IMR-90 (cell line): ENCODE results near the gene CPA4. TPM values are rescaled to one million over a fixed set of nuclear protein-coding genes. Genes with fewer than 3 reads are reported as not detected.

Source experiments
- ATAC-seq: fragments of 200-7000 bp; cut with Tn5 transposase; 2 replicates; pipeline ENCODE4 v1.9.1; 2020; ENCODE audit warnings: low read depth, mild to moderate bottlenecking, moderate library complexity
- BruUV-seq: library from RNA; stranded (reverse); fragments of 400-500 nt; replicated peaks from 2 replicates; lab custom pipeline; 2021; lab: Mats Ljungman, UMichigan
- CTCF ChIA-PET: fragments of 300-600 bp; formaldehyde crosslinking; extraction: SDS; loops from one replicate; lab custom pipeline; 2021; ENCODE audit warnings: antibody characterized with exemption; lab: Yijun Ruan, JAX
- POLR2A ChIA-PET: fragments of 300-600 bp; sonication (Branson Sonifier 250); formaldehyde crosslinking; loops from one replicate; lab custom pipeline; 2022; ENCODE audit warnings: antibody characterized with exemption; ENCODE audit not compliant: unreplicated experiment; lab: Charles Lee
- DNase-seq: peaks from one replicate; pipeline ENCODE4 v3.0.0; 2013
- H2AFZ ChIP-seq: replicated peaks from 2 replicates; pipeline ENCODE3; 2013; ENCODE audit warnings: low read length, mild to moderate bottlenecking; ENCODE audit not compliant: poor library complexity
- H2AK5ac ChIP-seq: 2 replicates; pipeline ENCODE4 v1.6.1; 2013; ENCODE audit warnings: low read depth, low read length, inconsistent platforms
- H2AK9ac ChIP-seq: replicated peaks from 2 replicates; pipeline ENCODE3; 2013; ENCODE audit warnings: mild to moderate bottlenecking, low read depth, low read length, moderate library complexity; ENCODE audit not compliant: poor library complexity
- H2BK120ac ChIP-seq: 2 replicates; pipeline ENCODE4 v1.6.1; 2013; ENCODE audit warnings: low read depth, low read length, inconsistent platforms
- H2BK15ac ChIP-seq: 3 replicates; pipeline ENCODE4 v1.6.1; 2013; ENCODE audit warnings: low read depth, low read length, inconsistent platforms
- H2BK20ac ChIP-seq: 2 replicates; pipeline ENCODE4 v1.6.1; 2013; ENCODE audit warnings: low read depth, mild to moderate bottlenecking, inconsistent platforms, low read length, moderate library complexity
- H2BK5ac ChIP-seq: 2 replicates; pipeline ENCODE4 v1.6.1; 2013; ENCODE audit warnings: mild to moderate bottlenecking, low read depth, low read length, inconsistent platforms; ENCODE audit not compliant: poor library complexity, severe bottlenecking
- H3K14ac ChIP-seq: replicated peaks from 2 replicates; pipeline ENCODE4 v1.6.1; 2013; ENCODE audit warnings: low read depth, low read length, inconsistent platforms
- H3K18ac ChIP-seq: 2 replicates; pipeline ENCODE4 v1.6.1; 2013; ENCODE audit warnings: low read depth, low read length, control low read depth
- H3K23ac ChIP-seq: 2 replicates; pipeline ENCODE4 v1.6.1; 2013; ENCODE audit warnings: low read depth, low read length, inconsistent platforms
- H3K27ac ChIP-seq: 2 replicates; pipeline ENCODE4 v1.5.1; 2013; ENCODE audit warnings: mild to moderate bottlenecking, control low read depth, low read length; ENCODE audit not compliant: insufficient read depth
- H3K27me3 ChIP-seq: 2 replicates; pipeline ENCODE4 v1.6.1; 2013; ENCODE audit warnings: low read length; ENCODE audit not compliant: control insufficient read depth, insufficient read depth
- H3K36me3 ChIP-seq: 2 replicates; pipeline ENCODE4 v1.6.1; 2013; ENCODE audit warnings: low read length, mixed read lengths; ENCODE audit not compliant: control insufficient read depth, insufficient read depth
- H3K4ac ChIP-seq: 2 replicates; pipeline ENCODE4 v1.6.1; 2013; ENCODE audit warnings: low read depth, low read length, inconsistent platforms
- H3K4me1 ChIP-seq: 2 replicates; pipeline ENCODE4 v1.6.1; 2013; ENCODE audit warnings: low read length, mixed read lengths; ENCODE audit not compliant: control insufficient read depth, insufficient read depth
- H3K4me2 ChIP-seq: 2 replicates; pipeline ENCODE4 v1.6.1; 2013; ENCODE audit warnings: low read depth, mild to moderate bottlenecking, control low read depth, low read length, moderate library complexity
- H3K4me3 ChIP-seq: 2 replicates; pipeline ENCODE4 v1.5.1; 2013; ENCODE audit warnings: low read depth, mild to moderate bottlenecking, control low read depth, low read length, moderate library complexity; ENCODE audit not compliant: insufficient read depth
- H3K56ac ChIP-seq: 2 replicates; pipeline ENCODE4 v1.6.1; 2013; ENCODE audit warnings: low read length, inconsistent platforms; ENCODE audit not compliant: insufficient read depth; ENCODE audit errors: extremely low read depth
- H3K79me1 ChIP-seq, 2 experiments: 2 replicates each; pipeline ENCODE4 v1.6.1; 2013; ENCODE audit warnings: low read length in 2 of 2, inconsistent platforms in 1 of 2, low read depth in 1 of 2
- H3K9ac ChIP-seq: 2 replicates; pipeline ENCODE4 v1.6.1; 2013; ENCODE audit warnings: low read depth, low read length, control low read depth
- H3K9me1 ChIP-seq: 2 replicates; pipeline ENCODE4 v1.6.1; 2013; ENCODE audit warnings: low read length, inconsistent platforms; ENCODE audit not compliant: insufficient read depth
- H3K9me3 ChIP-seq: 2 replicates; pipeline ENCODE4 v1.6.1; 2013; ENCODE audit warnings: low read length; ENCODE audit not compliant: control insufficient read depth, insufficient read depth
- H4K20me1 ChIP-seq: 2 replicates; pipeline ENCODE4 v1.6.1; 2013; ENCODE audit warnings: low read length, inconsistent platforms; ENCODE audit not compliant: insufficient read depth
- H4K5ac ChIP-seq: 2 replicates; pipeline ENCODE4 v1.6.1; 2013; ENCODE audit warnings: mild to moderate bottlenecking, low read depth, low read length, control low read depth
- H4K8ac ChIP-seq, 2 experiments: 2 replicates each; pipeline ENCODE4 v1.6.1; 2013; ENCODE audit warnings: low read depth in 2 of 2, low read length in 2 of 2, control low read depth in 1 of 2, inconsistent platforms in 1 of 2
- H4K91ac ChIP-seq: 2 replicates; pipeline ENCODE4 v1.6.1; 2013; ENCODE audit warnings: low read depth, low read length, inconsistent platforms; ENCODE audit not compliant: insufficient read depth
- BHLHE40 ChIP-seq: fragments of 150-350 bp; IDR thresholded peaks from 2 replicates; pipeline ENCODE4 v1.6.1; 2016; ENCODE audit warnings: mild to moderate bottlenecking, low read depth, low read length
- CHD1 ChIP-seq: IDR thresholded peaks from 2 replicates; pipeline ENCODE4 v1.6.1; 2012; ENCODE audit warnings: low read depth, low read length, improper control_type of control experiment
- CTCF ChIP-seq: conservative IDR thresholded peaks from 2 replicates; pipeline ENCODE4 v1.5.1; 2012; ENCODE audit warnings: mild to moderate bottlenecking, low read depth, low read length, improper control_type of control experiment
- FOS ChIP-seq: fragments of 150-350 bp; IDR thresholded peaks from 2 replicates; pipeline ENCODE4 v1.6.1; 2016; ENCODE audit warnings: low read depth, low read length
- MAFK ChIP-seq: IDR thresholded peaks from 2 replicates; pipeline ENCODE4 v1.6.1; 2012; ENCODE audit warnings: low read depth, low read length, improper control_type of control experiment
- MAZ ChIP-seq: IDR thresholded peaks from 2 replicates; pipeline ENCODE4 v1.6.1; 2012; ENCODE audit warnings: low read depth, mild to moderate bottlenecking, low read length, improper control_type of control experiment, moderate library complexity, borderline replicate concordance
- POLR2A ChIP-seq: IDR thresholded peaks from 2 replicates; pipeline ENCODE4 v1.6.1; 2012; ENCODE audit warnings: mild to moderate bottlenecking, low read depth, low read length
- RAD21 ChIP-seq: IDR thresholded peaks from 2 replicates; pipeline ENCODE4 v1.6.1; 2012; ENCODE audit warnings: low read length, improper control_type of control experiment
- RCOR1 ChIP-seq: IDR thresholded peaks from 2 replicates; pipeline ENCODE4 v1.6.1; 2012; ENCODE audit warnings: mild to moderate bottlenecking, low read length, improper control_type of control experiment; ENCODE audit not compliant: insufficient replicate concordance
- RFX5 ChIP-seq: IDR thresholded peaks from 2 replicates; pipeline ENCODE4 v1.8.0; 2012; ENCODE audit warnings: low read depth, mild to moderate bottlenecking, low read length, moderate library complexity
- SMC3 ChIP-seq: fragments of 150-350 bp; IDR thresholded peaks from 2 replicates; pipeline ENCODE4 v1.6.1; 2016; ENCODE audit warnings: low read depth, mild to moderate bottlenecking, antibody characterized with exemption, low read length, moderate library complexity
- WGBS, 2 experiments: methylation state at CpG; one replicate each; pipeline versions ENCODE4 v1.1.5 to v1.1.7; 2013; ENCODE audit warnings: missing lambda C conversion rate in 2 of 2; ENCODE audit not compliant: insufficient read length in 1 of 2; ENCODE audit errors: extremely low coverage in 2 of 2; 5-methylcytosine and 5-hydroxymethylcytosine counted together
- dilution Hi-C: fragments of 300-500 bp; cut with HindIII; formaldehyde crosslinking; loops from one replicate; pipeline ENCODE4 v1.14.3; 2018; ENCODE audit warnings: low sequenced_read_pairs; ENCODE audit not compliant: unreplicated experiment
- in situ Hi-C: fragments of 300-500 bp; cut with MboI; formaldehyde crosslinking; loops from 3 replicates; pipeline ENCODE4 v1.14.3; 2019; ENCODE audit warnings: low sequenced_read_pairs, inconsistent platforms, mixed read lengths
- intact Hi-C: fragments of 100-400 bp; cut with micrococcal nuclease; formaldehyde crosslinking; loops from 2 replicates; pipeline ENCODE4 v1.10.0; 2022
- polyA plus RNA-seq, 3 experiments: library from polyadenylated mRNA; depleted of rRNA; stranded (reverse); fragments of >200 nt; gene quantifications; 2 replicates each; pipeline ENCODE4 v1.2.3, GENCODE V29; 2012; ENCODE audit warnings: low replicate concordance in 1 of 3
- total RNA-seq: library from RNA; depleted of rRNA; stranded (reverse); fragments of >200 nt; gene quantifications from 2 replicates; pipeline ENCODE4 v1.2.3, GENCODE V29; 2012
- TF ChIP-seq, protein P1 (sequence below): fragments of 150-350 bp; IDR thresholded peaks from 2 replicates; pipeline ENCODE4 v1.6.1; 2016; ENCODE audit warnings: low read depth, mild to moderate bottlenecking, low read length, moderate library complexity, borderline replicate concordance

Gene CPA4
- total and polyA plus RNA-seq, 2 of the 4 experiments (the other 2 are of a cell fraction) = 316 to 365 TPM

- Histone ChIP-seq H2BK5ac (no peak overlapping the region), H3K23ac (no peak overlapping the region), H4K5ac (peak overlapping the region; percentile 35; the same call in 1 of the 2 replicates), H4K8ac (peak overlapping the region; percentile 82 to 91; a peak in 3 of 4 replicates), H2AFZ (peak overlapping the region; percentile 50), H2AK9ac (peak overlapping the region; percentile 47), H2BK20ac (peak overlapping the region; percentile 86), H3K36me3 (no peaks in the 10 kb centered on the region), H3K79me1 (peaks cover 0 to 6% of the 10 kb centered on the region in 2 experiments; a peak in 1 of 4 replicates), H3K4me1 (peaks cover 23% of the 10 kb centered on the region), H3K9me1 (peaks cover 18% of the 10 kb centered on the region), H3K14ac (peak overlapping the region; percentile 48), H3K27me3 (no peaks in the 10 kb centered on the region), H3K56ac (no peak overlapping the region), H3K4me3 (no peak overlapping the region), H4K20me1 (no peaks in the 10 kb centered on the region), H2BK15ac (peak overlapping the region; percentile 92; the same call in 2 of the 3 replicates), H3K27ac (no peak overlapping the region), H3K18ac (peak overlapping the region; percentile 95; the same call in 1 of the 2 replicates), H3K9ac (no peak overlapping the region), H3K4me2 (no peak overlapping the region), H2BK120ac (peak overlapping the region; percentile 95), H2AK5ac (peak overlapping the region; percentile 90), H4K91ac (peak overlapping the region; percentile 91), H3K9me3 (no peaks in the 10 kb centered on the region), H3K4ac (peak overlapping the region; percentile 90)
- dilution Hi-C loops = no loop called here
- no peak for TF ChIP-seq MAFK
- no peak for TF ChIP-seq POLR2A
- TF ChIP-seq, protein P1, sequence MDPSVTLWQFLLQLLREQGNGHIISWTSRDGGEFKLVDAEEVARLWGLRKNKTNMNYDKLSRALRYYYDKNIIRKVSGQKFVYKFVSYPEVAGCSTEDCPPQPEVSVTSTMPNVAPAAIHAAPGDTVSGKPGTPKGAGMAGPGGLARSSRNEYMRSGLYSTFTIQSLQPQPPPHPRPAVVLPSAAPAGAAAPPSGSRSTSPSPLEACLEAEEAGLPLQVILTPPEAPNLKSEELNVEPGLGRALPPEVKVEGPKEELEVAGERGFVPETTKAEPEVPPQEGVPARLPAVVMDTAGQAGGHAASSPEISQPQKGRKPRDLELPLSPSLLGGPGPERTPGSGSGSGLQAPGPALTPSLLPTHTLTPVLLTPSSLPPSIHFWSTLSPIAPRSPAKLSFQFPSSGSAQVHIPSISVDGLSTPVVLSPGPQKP = no peak
- no peak for TF ChIP-seq BHLHE40
- no peak for TF ChIP-seq RCOR1
- TF ChIP-seq CHD1 = no peak
- no peak for TF ChIP-seq RAD21
- TF ChIP-seq CTCF = no peak
- no peak for TF ChIP-seq MAZ
- TF ChIP-seq FOS = no peak
- no peak for TF ChIP-seq SMC3
- TF ChIP-seq RFX5 = no peak
- POLR2A ChIA-PET = no interaction called here
- intact Hi-C loops = loop anchor here (10.0 kb wide), 1 partner anchor 144 kb away; the partner anchor contains the start of gene MEST
- no TSS peak for BruUV-seq
- no peak for DNase-seq
- no peak for ATAC-seq
- in situ Hi-C loops = no loop called here
- WGBS, 2 experiments = 59% methylated on average over 5 of the region's 20 CpGs; no CpG with 5 or more reads in 1 of the 2 experiments
- CTCF ChIA-PET = no interaction called here
These were observed 58.2 kb downstream of the CPA4 start for GRCh38 chr7:130350945-130351790.
